Epithelial cell of esophagus (primary cell): ENCODE results near the gene ASIC4.
A peak's percentile ranks its signal among the peaks of the same experiment; 100 is the strongest.

ENCODE experiments used
- DNase-seq: peaks from one replicate; pipeline ENCODE4 v3.0.0; 2010; ENCODE audit warnings: low read depth
- H3K4me3 ChIP-seq: 2 replicates; pipeline ENCODE4 v1.5.1; 2011; ENCODE audit warnings: mild to moderate bottlenecking, low read length, control low read depth
- CTCF ChIP-seq: IDR thresholded peaks from 2 replicates; pipeline ENCODE4 v1.5.1; 2011; ENCODE audit warnings: low read depth, mild to moderate bottlenecking, low read length, control low read depth, inconsistent platforms; ENCODE audit not compliant: insufficient read depth; ENCODE audit errors: missing control alignments

ASIC4 gene

GRCh38 chr2:219545943-219546352, 31.7 kb downstream of the ASIC4 start:
- no peak for DNase-seq
- TF ChIP-seq CTCF, result no peak
- no peak overlapping the region for H3K4me3 ChIP-seq

GRCh38 chr2:219547621-219548020, 33.3 kb downstream of the ASIC4 start:
- no peak for TF ChIP-seq CTCF
- no peak for DNase-seq
- H3K4me3 ChIP-seq, result no peak overlapping the region

GRCh38 chr2:219548990-219549389, 34.7 kb downstream of the ASIC4 start:
- no peak for TF ChIP-seq CTCF
- no peak overlapping the region for H3K4me3 ChIP-seq
- DNase-seq, result no peak

GRCh38 chr2:219549619-219550018, 35.3 kb downstream of the ASIC4 start:
- no peak for DNase-seq
- no peak for TF ChIP-seq CTCF
- no peak overlapping the region for H3K4me3 ChIP-seq

GRCh38 chr2:219551441-219552381, 37.4 kb downstream of the ASIC4 start:
- H3K4me3 ChIP-seq, result peak overlapping the region; percentile 55
- peak; percentile 29 for DNase-seq
- TF ChIP-seq CTCF, result no peak

GRCh38 chr2:219552382-219553167, 38.3 kb downstream of the ASIC4 start:
- H3K4me3 ChIP-seq, result peak overlapping the region; percentile 55
- peak; percentile 88 for DNase-seq
- no peak for TF ChIP-seq CTCF
